HG03097 (cell line): ENCODE results near the gene ATP13A3.

Experiments
- ATAC-seq: cut with Tn5 transposase; IDR thresholded peaks from one replicate; pipeline ENCODE4 v1.9.1; 2021; ENCODE audit not compliant: unreplicated experiment, low FRiP score

The ATP13A3 gene

GRCh38 chr3:194376241-194376560 is 110.6 kb downstream of the ATP13A3 start:
- no peak for ATAC-seq

GRCh38 chr3:194375473-194376240 is 111.1 kb downstream of the ATP13A3 start:
- no peak for ATAC-seq

- no peak for ATAC-seq
Observed at GRCh38 chr3:194374935-194375334, 111.9 kb downstream of the ATP13A3 start.

GRCh38 chr3:194373899-194374298 is 112.9 kb downstream of the ATP13A3 start:
- no peak for ATAC-seq

GRCh38 chr3:194373028-194373427 is 113.8 kb downstream of the ATP13A3 start:
- ATAC-seq, result no peak

DNA sequence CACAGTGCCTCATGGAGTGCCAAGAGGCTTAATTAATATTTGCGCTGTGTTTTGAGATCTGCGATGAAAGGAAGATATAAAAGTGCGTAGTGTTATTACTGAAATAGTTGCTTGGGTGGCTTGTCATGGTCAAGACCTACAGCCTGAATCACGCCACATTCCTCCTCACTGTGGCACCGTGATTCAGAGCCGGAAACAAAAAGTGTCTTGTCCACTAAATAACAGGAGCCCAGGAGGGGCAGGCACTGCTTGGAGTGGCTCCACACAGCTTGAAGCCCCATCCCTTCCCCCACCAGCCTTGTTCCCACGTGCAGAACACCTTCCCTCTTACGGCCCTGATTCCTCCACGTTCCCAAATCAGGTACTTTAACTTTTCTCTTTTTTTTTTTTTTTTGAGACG is 116.0 kb downstream of the ATP13A3 start:
- ATAC-seq, result no peak

DNA sequence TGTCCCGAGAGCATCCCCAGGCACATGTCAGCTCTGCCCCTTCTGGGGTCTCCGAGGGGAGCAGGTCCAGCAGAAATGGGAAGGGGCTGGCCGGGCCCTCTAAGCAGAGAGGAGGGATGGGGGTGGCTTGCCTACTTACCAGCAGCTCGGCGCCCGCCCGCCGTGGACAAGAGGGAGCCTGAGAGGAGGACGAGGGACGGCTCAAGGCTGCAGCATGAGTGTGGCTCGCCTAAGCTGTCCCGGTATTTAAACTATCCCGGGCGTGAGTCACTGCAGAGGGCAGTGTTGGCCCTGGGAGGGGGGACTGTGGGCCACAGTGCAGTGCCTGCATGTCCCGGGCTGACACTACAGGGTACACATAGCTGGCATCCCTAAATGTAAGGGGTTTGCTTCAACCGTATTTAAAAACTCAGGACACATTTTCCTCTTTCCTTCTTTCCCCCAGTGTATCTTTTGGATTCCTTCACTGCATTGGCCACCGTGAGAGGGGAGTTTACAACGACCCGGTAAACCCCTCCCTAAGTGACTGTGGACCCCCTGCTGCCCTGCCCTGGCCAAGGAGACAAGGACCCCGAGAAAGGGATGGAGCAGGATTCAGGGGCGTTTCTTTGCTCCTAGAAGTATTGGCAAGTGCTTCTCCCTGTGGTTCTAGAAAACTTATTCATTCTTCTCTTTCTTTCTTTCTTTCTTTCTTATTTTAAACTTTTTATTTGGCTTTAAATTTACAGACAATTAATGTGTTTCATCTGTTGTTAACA is 117.1 kb downstream of the ATP13A3 start, which contains the start of gene LRRC15:
TSS of gene LRRC15 (minus strand) at position 222 of the 758 bp plus-strand sequence. CDS start 8,700 bp downstream, outside the sequence.
- ATAC-seq, result no peak

DNA sequence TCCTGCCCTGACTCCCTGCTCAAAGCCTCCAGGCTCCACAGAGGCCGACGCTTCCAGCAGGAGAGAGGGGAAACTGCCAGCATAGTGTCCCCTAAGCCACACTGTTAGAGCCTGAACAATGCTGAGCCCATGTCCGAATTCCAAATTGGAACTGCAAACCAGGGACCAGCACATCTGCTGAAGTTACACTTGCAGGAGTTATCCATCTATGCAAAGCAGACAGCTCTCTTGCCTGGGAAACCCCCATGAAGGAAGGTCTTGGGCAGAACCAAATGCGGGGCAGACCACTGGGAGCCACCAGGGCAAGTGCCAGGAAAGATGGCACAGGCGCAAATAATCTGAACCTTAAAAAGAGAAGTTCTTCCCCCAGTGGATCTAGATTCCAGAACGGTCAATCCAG is 117.9 kb downstream of the ATP13A3 start:
- no peak for ATAC-seq

GRCh38 chr3:194367992-194368841 is 118.6 kb downstream of the ATP13A3 start:
- no peak for ATAC-seq

GRCh38 chr3:194365978-194366490 is 120.8 kb downstream of the ATP13A3 start:
- ATAC-seq, result no peak

DNA sequence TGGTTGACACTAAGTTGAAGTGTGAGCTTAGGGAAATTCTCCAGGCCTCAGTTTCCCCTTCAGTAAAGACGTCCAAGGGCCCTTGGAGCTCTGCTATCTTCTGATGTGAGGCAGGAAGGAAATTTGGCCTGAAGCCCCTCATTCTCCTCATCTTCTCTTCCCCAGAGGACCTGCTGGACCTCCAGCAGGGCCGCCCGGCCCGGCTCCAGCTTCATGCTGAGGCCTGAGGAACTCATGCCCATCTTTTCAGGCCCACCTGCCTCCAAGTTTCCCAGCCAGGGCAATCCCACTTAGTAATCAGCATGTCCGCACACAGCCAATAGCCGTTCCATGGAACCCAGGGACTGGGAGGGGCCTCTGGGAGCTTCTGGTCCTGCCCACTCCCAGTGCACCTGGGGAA is 121.3 kb downstream of the ATP13A3 start:
- ATAC-seq, result no peak

GRCh38 chr3:194364652-194365434 is 122.0 kb downstream of the ATP13A3 start:
- no peak for ATAC-seq

DNA sequence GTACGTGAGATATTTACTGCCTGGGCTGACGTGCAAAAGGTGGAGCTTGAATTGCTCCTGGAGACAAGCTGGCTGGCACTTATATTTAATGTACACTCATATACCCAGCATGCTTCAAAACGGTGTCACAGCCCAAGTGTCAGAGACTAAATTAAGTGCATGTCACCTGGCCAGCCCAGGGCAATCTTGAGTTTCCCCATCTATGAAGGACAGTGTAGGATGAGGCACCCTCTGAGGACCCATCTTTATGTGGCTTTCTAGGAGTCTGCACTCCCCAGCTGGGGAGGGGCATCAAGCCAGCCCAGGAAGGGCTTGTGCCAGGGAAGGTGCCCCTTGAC is 122.5 kb downstream of the ATP13A3 start:
- ATAC-seq, result no peak

GRCh38 chr3:194360568-194360967 is 126.2 kb downstream of the ATP13A3 start:
- ATAC-seq, result no peak

GRCh38 chr3:194357681-194358080 is 129.1 kb downstream of the ATP13A3 start:
- ATAC-seq, result no peak

DNA sequence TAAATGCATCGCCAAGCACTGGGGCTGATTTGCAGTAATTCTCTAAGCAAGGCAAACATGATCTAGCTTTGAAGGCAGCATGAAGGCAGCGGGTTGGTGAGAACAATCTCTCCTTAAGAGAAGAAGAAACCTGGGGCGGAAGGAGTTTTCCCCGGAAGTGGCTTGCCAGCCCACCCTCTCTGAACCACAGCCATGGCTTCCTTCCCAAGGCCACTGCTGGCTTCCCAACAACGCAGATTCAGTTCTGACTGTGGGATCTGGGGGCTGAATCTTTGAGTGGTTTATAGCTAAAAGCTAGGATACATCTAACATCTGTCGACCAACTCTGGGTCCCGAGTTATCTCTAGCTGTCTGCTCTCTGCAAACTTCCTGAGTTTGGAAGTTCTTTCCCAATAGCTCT is 131.4 kb downstream of the ATP13A3 start:
- ATAC-seq, result no peak

- ATAC-seq, result no peak
Observed at GRCh38 chr3:194354315-194354714, 132.5 kb downstream of the ATP13A3 start.
